WTC11 (cell line): ENCODE measurements around the gene HOXC5.

Experiments
- CTCF ChIP-seq: fragments of 200-600 bp; IDR thresholded peaks from 2 replicates; pipeline ENCODE4 v1.8.0; 2022; ENCODE audit warnings: antibody characterized with exemption
- JUN ChIP-seq: sonication (generic); formaldehyde crosslinking; IDR thresholded peaks from 2 replicates; pipeline ENCODE4 v1.8.0; 2023; ENCODE audit warnings: mild to moderate bottlenecking, missing genetic modification reagents
- MAX ChIP-seq: sonication (generic); formaldehyde crosslinking; IDR thresholded peaks from 2 replicates; pipeline ENCODE4 v1.8.0; 2022; ENCODE audit warnings: mild to moderate bottlenecking, missing genetic modification reagents
- TCF7 ChIP-seq: sonication (generic); formaldehyde crosslinking; IDR thresholded peaks from 2 replicates; pipeline ENCODE4 v1.8.0; 2022; ENCODE audit warnings: mild to moderate bottlenecking, low read depth, missing genetic modification reagents, moderate library complexity
- TEAD1 ChIP-seq: sonication (generic); formaldehyde crosslinking; IDR thresholded peaks from 2 replicates; pipeline ENCODE4 v1.8.0; 2022; ENCODE audit warnings: mild to moderate bottlenecking, missing genetic modification reagents
- TEAD4 ChIP-seq: sonication (generic); formaldehyde crosslinking; IDR thresholded peaks from 2 replicates; pipeline ENCODE4 v1.8.0; 2022; ENCODE audit warnings: mild to moderate bottlenecking, missing genetic modification reagents
- TP53 ChIP-seq: sonication (generic); formaldehyde crosslinking; IDR thresholded peaks from 2 replicates; pipeline ENCODE4 v1.8.1; 2023; ENCODE audit warnings: mild to moderate bottlenecking, missing genetic modification reagents
- ZNF263 ChIP-seq: sonication (generic); formaldehyde crosslinking; IDR thresholded peaks from 2 replicates; pipeline ENCODE4 v1.8.1; 2022; ENCODE audit warnings: low read depth, mild to moderate bottlenecking, moderate library complexity, missing genetic modification reagents

GRCh38 chr12:54051026-54051842 is 18.4 kb downstream of the HOXC5 start:
- TF ChIP-seq TP53 (CRISPR knock-in tag) (no peak), TEAD1 (no peak), MAX (CRISPR knock-in tag) (no peak), ZNF263 (CRISPR knock-in tag) (no peak), JUN (CRISPR knock-in tag) (no peak), TCF7 (CRISPR knock-in tag) (no peak), CTCF (no peak), TEAD4 (CRISPR knock-in tag) (no peak)
